Right lobe of liver (tissue), 6 donors: ENCODE data around the gene SLC37A2. TPM values are rescaled to one million over a fixed set of nuclear protein-coding genes. Genes with fewer than 3 reads are reported as not detected.

Experiments used
- ATAC-seq, 4 donors: fragments of 200-7000 bp; cut with Tn5 transposase; one replicate each; pipeline ENCODE4 v1.9.1; 2020; ENCODE audit warnings: mild to moderate bottlenecking in 4 of 4, moderate library complexity in 4 of 4
- DNase-seq, 3 donors: peaks; one replicate each; pipeline ENCODE4 v3.0.0-alpha.2; 2020
- H3K27ac ChIP-seq, 3 donors: fragments of 200-600 bp; one replicate each; pipeline ENCODE4 v1.8.0; 2022
- H3K27me3 ChIP-seq, 2 donors: fragments of 200-600 bp; one replicate each; pipeline ENCODE4 v1.8.0; 2022
- H3K36me3 ChIP-seq, 4 donors: fragments of 200-600 bp; sonication (generic) in 1 of 4; one replicate each; pipeline versions ENCODE4 v1.5.1 to v1.8.0; 2017 to 2022; ENCODE audit warnings: control low read depth in 1 of 4
- H3K4me1 ChIP-seq, 4 donors: fragments of 200-600 bp; sonication (generic) in 1 of 4; one replicate each; pipeline versions ENCODE4 v1.5.1 to v1.8.0; 2017 to 2022; ENCODE audit warnings: control low read depth in 1 of 4
- H3K4me3 ChIP-seq, 3 donors: fragments of 200-600 bp; one replicate each; pipeline ENCODE4 v1.8.0; 2022
- H3K9me3 ChIP-seq, 4 donors: fragments of 200-600 bp; sonication (generic) in 1 of 4; one replicate each; pipeline versions ENCODE4 v1.5.1 to v1.8.0; 2017 to 2022; ENCODE audit warnings: control low read depth in 1 of 4
- POLR2A ChIP-seq: fragments of 450-650 bp; IDR thresholded peaks from one replicate; pipeline ENCODE4 v1.6.1; 2017; ENCODE audit warnings: antibody characterized with exemption, mild to moderate bottlenecking
- WGBS: methylation state at CpG from one replicate; pipeline ENCODE4 v1.1.6; 2018; ENCODE audit warnings: low coverage, low lambda C conversion rate; ENCODE audit not compliant: insufficient coverage; ENCODE audit errors: missing lambda C conversion rate; 5-methylcytosine and 5-hydroxymethylcytosine counted together
- intact Hi-C, 2 donors: fragments of 100-400 bp; cut with DNase I; formaldehyde crosslinking; loops; one replicate each; pipeline versions ENCODE4 v1.11.2 to v1.14.1; 2022
- total RNA-seq, 6 experiments: library from RNA; depleted of rRNA in 2 of 6; stranded (reverse); fragments of >200 nt in 2 of 6; fragmentation: NEBNext Ultra II Directional in 3 of 6; extraction: Animal tissue kit (Norgen Biotek cat#: 25700) in 3 of 6; gene quantifications; one replicate each; pipeline versions ENCODE4 v1.1.0 to v1.2.4, GENCODE V29; 2016 to 2023
- TF ChIP-seq, protein P1 (sequence below), 4 donors: fragments of 200-600 bp in 3 of 4; fragments of 450-650 bp in 1 of 4; IDR thresholded peaks; one replicate each; pipeline versions ENCODE4 v1.5.1 to v1.8.0; 2016 to 2022; ENCODE audit warnings: antibody characterized with exemption in 4 of 4, mild to moderate bottlenecking in 2 of 4
- donor health status: DM: no; HTN: yes; CAD: no.
- donor health status: DM: no; HTN: no; CAD: no.
- donor health status: DM: no; HTN: no; CAD: no.
- donor health status: DM: no; HTN: yes; CAD: no.
- donor health status: DM: no; HTN: yes; CAD: no.

The SLC37A2 gene
- total RNA-seq, 6 experiments from 2014 or later = 3.4 to 14.2 (median 4.7) TPM

DNA sequence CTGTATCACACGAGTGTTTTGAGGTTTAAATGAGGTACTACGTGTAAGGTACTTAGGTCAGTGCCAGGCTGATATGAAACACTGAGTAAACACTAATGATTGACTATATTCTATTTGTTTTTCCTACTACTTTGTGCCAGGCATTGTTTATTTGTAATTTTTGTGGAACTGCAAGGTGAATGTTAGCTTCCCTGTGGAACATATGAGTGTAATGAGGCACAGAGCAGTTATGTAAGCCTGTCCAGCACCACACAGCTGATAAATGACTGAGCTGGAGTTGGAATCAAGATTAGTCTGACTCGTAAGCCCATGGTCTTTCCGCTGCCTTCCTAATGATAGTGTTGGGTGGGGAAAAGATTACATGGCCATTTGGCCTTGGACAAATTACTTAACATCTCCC, 5.9 kb downstream of the SLC37A2 start:
- H3K36me3 ChIP-seq = no peaks in the 10 kb centered on the region
- ATAC-seq = peak in 1 of 4 donors; percentile 10
- no peaks in the 10 kb centered on the region for H3K27me3 ChIP-seq
- no peaks in the 10 kb centered on the region for H3K9me3 ChIP-seq
- intact Hi-C loops = no loop called here
- H3K27ac ChIP-seq = no peak overlapping the region
- no peak for DNase-seq
- TF ChIP-seq, protein P1, sequence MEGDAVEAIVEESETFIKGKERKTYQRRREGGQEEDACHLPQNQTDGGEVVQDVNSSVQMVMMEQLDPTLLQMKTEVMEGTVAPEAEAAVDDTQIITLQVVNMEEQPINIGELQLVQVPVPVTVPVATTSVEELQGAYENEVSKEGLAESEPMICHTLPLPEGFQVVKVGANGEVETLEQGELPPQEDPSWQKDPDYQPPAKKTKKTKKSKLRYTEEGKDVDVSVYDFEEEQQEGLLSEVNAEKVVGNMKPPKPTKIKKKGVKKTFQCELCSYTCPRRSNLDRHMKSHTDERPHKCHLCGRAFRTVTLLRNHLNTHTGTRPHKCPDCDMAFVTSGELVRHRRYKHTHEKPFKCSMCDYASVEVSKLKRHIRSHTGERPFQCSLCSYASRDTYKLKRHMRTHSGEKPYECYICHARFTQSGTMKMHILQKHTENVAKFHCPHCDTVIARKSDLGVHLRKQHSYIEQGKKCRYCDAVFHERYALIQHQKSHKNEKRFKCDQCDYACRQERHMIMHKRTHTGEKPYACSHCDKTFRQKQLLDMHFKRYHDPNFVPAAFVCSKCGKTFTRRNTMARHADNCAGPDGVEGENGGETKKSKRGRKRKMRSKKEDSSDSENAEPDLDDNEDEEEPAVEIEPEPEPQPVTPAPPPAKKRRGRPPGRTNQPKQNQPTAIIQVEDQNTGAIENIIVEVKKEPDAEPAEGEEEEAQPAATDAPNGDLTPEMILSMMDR (IDR thresholded peaks at IDR 0.05) = no peak
- H3K4me1 ChIP-seq = peaks cover 0 to 3% (median 0%) of the 10 kb centered on the region in 4 donors
- 52% methylated on average over 4 of the region's 4 CpGs for WGBS
- H3K4me3 ChIP-seq = no peak overlapping the region

DNA sequence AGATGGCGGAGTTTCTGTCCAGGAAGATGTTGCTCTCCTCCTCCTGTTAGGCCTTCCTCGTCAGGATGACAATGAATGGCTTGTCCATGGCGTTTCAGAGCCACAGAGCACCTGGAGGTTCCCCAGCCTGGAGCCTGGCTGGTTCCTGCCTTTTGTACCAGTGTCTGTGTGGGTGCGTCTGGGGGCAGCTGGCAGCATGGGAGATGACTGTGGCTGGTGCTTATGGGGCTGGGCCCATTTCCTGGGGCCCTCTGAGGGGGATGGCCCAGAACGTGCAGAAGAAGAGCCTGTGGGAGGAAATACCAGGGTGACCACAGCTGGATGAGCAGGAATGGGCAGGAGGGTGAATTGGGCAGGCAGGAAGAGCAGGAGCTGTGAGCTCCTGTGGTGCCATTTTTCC, 6.7 kb downstream of the SLC37A2 start:
- Histone ChIP-seq H3K36me3 (no peaks in the 10 kb centered on the region), H3K4me1 (peaks cover 0 to 3% (median 0%) of the 10 kb centered on the region in 4 donors), H3K9me3 (no peaks in the 10 kb centered on the region), H3K27me3 (no peaks in the 10 kb centered on the region), H3K4me3 (no peak overlapping the region), H3K27ac (peak overlapping the region in 2 of 3 donors; percentile 38 to 42)
- DNase-seq (no peak), ATAC-seq (no peak)
- TF ChIP-seq POLR2A = no peak
- TF ChIP-seq, protein P1 (IDR thresholded peaks at IDR 0.05) = no peak
- intact Hi-C loops = no loop called here
- WGBS = 33% methylated on average over 1 of the region's 5 CpGs

DNA sequence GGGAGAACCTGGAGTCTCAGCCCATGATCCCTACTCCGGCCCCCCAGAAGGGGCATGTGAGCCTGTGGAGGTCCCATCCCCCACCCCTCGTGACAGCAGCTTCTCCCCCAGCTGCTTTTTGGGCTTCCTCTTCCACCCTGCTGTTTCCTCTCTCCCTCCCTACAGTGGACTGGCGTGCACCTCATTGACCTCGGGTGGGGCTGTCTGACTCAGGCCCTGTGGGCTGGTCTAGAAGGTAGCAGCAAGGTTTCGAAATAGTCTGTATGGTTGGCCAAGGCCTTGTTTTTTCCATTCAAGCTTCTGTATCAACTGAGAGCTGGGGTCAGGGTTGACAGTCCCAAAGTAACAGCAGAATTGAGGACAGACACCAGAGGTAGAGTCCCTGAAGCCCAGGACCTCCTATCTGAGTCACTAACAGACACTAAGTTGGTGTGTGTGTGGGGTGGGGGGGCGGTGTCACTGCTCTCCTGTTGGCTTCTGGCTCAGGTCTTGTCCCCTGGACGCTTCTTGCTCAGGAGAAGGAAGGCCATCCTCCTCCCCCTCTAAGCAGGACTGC, 7.7 kb downstream of the SLC37A2 start:
- intact Hi-C loops = no loop called here
- no peak overlapping the region for H3K4me3 ChIP-seq
- H3K4me1 ChIP-seq = peaks cover 0 to 3% (median 0%) of the 10 kb centered on the region in 4 donors
- TF ChIP-seq, protein P1 (IDR thresholded peaks at IDR 0.05) = no peak
- no peak for TF ChIP-seq POLR2A
- no peaks in the 10 kb centered on the region for H3K9me3 ChIP-seq
- no peaks in the 10 kb centered on the region for H3K36me3 ChIP-seq
- DNase-seq = peak; percentile 71 to 87 (median 78)
- WGBS = 28% methylated on average over 5 of the region's 7 CpGs
- peak overlapping the region in 2 of 3 donors; percentile 42 to 47 for H3K27ac ChIP-seq
- peak; percentile 74 to 93 (median 85) for ATAC-seq
- no peaks in the 10 kb centered on the region for H3K27me3 ChIP-seq

DNA sequence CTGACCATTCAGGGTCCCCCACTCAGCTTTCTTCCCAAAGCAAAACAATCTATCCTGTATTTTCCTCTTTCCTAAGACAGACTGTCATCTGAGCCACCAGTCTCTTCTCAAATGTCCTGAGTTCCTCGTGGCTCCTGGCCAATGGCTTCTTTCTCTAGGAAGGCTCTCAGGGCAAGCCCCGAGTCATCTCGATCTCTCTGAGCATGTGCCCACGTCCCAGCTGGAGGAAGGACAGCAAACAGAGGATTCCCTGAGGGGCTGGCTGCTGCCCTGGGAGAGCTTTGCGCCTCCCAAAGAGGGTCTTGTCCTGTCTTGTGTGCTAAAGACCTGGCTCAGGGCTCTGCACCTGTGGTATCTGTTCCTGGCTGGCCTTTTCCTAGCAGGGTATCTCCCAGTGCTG, 8.3 kb downstream of the SLC37A2 start:
- Histone ChIP-seq H3K27ac (peak overlapping the region in 2 of 3 donors; percentile 26 to 47), H3K27me3 (no peaks in the 10 kb centered on the region), H3K9me3 (no peaks in the 10 kb centered on the region), H3K36me3 (no peaks in the 10 kb centered on the region), H3K4me1 (peaks cover 0 to 3% (median 0%) of the 10 kb centered on the region in 4 donors), H3K4me3 (no peak overlapping the region)
- DNase-seq (peak in 1 of 3 donors; percentile 27), ATAC-seq (peak in 1 of 4 donors; percentile 21)
- intact Hi-C loops = no loop called here
- WGBS = 54% methylated on average over 4 of the region's 5 CpGs
- TF ChIP-seq, protein P1 (IDR thresholded peaks at IDR 0.05) = no peak
- no peak for TF ChIP-seq POLR2A
